Right ventricle myocardium inferior (tissue), 1 donor: Measurements from ENCODE around the gene SRGN. TPM values are rescaled to one million over a fixed set of nuclear protein-coding genes. Genes with fewer than 3 reads are reported as not detected.

ENCODE experiments used
- ATAC-seq: fragments of 200-7000 bp; cut with Tn5 transposase; one replicate; pipeline ENCODE4 v1.9.1; 2020; ENCODE audit warnings: mild to moderate bottlenecking, moderate library complexity
- DNase-seq: peaks from one replicate; pipeline ENCODE4 v3.0.0; 2021; ENCODE audit errors: missing footprints
- intact Hi-C: fragments of 100-400 bp; cut with DNase I; formaldehyde crosslinking; loops from one replicate; pipeline ENCODE4 v1.11.0; 2022
- total RNA-seq: library from RNA; stranded (reverse); fragmentation: NEBNext Ultra II Directional; extraction: Animal tissue kit (Norgen Biotek cat#: 25700); gene quantifications from one replicate; pipeline ENCODE4 v1.2.1, GENCODE V29; 2021
- donor health status: DM: no; HTN: yes; CAD: no; lungs with severe emphysema.

SRGN gene
- total RNA-seq, 1 donor from 2014 or later = 50.2 TPM

- no peak for ATAC-seq
- intact Hi-C loops = loop anchor here (2.0 kb wide), 1 partner anchor 35 kb away; no protein-coding TSS in a partner anchor
- peak; percentile 84 for DNase-seq
These were observed 30.5 kb upstream of the SRGN start for GRCh38 chr10:69057261-69057950.

GRCh38 chr10:69057951-69058297 is 30.0 kb upstream of the SRGN start:
- no peak for ATAC-seq
- intact Hi-C loops = loop anchor here (2.0 kb wide), 1 partner anchor 35 kb away; no protein-coding TSS in a partner anchor
- no peak for DNase-seq

- DNase-seq (no peak), ATAC-seq (no peak)
- intact Hi-C loops = no loop called here
These were observed 27.6 kb upstream of the SRGN start for GRCh38 chr10:69060127-69060798.

DNA sequence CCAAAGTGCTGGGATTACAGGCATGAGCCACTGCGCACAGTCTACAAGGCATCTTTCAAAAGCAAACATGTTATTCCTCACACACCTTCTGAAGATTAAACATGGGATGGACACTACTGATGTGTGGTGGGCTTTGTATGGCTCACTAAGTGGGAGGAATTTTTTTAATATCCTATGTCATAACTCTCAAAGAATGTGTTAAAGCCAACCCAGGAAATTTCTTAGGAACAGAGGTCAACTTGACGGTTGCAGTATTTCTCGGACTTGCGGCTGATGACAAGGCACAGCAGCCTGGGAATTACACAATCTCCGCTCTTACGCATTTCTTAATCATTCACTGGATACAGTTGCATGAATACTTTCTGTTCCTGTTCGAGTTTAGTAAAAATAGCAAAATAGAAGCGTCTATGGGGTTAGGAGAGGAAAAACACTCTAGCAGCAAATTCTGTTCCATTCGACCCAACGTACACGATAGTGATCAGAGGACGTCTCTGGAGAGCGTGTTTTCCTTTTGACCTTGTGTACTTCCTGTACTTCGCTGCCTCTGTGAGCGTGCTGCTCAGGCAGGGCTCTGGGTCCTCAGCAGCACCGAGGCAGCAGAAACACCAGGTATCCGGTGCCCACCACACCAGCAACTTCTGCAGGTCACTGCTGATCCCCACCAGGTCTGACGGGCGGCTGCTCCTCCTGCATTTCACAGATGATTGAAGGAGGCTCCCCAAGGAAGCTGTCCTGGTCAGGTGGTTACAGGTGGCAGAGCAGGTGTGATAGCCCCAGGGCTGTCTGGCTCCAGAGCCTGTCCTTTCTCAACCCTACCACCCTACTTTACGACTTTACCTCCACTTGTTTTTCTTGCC is 26.4 kb upstream of the SRGN start:
- intact Hi-C loops = no loop called here
- ATAC-seq = peak; percentile 90
- DNase-seq = peak; percentile 84

DNA sequence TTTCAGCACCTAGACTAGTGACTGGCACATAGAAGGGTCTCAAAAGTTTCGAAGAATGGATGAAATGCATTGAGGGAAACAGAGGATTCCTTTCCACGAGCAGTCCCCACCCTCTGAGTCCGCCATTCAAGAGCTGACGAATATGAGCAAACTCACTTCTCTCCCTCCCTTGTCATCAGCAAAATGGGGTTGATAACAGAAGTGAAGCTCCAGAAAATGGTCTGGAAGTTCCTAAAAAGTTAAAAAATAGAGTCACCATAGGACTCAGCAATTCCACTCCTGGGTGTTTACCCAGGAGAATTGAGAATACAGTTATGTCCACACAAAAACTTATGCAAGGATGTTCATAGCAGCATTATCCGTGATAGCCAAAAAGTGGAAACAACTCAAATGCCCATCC is 25.0 kb upstream of the SRGN start:
- intact Hi-C loops = no loop called here
- DNase-seq = no peak
- ATAC-seq = no peak

DNA sequence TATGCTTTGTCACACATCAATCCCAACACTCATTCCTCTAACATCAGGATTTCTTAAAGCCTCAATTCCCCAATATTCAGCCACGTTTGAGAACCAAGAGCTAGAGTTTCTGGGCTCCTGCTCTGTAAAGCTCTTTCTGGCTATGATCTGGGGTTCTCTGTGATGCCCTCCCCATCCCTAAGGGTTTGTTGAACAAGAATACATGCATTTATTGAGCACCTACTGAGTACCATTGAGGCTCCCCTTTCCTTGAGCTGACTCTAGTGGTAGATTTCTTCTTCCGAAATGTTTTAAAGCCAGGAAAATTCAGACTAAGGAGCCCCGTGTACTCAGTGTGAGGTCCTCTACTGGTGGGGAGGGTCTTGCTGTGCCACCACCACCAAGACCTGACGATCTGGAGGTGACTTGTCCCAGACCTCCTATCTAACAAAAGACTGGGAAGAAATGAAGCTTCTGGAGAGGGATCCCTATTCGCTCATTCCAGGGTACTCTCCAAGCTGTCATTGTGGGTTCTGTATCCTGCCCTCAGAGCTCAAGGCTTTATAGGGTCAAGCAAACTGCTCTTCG is 23.1 kb upstream of the SRGN start:
- DNase-seq (no peak), ATAC-seq (no peak)
- intact Hi-C loops = no loop called here

DNA sequence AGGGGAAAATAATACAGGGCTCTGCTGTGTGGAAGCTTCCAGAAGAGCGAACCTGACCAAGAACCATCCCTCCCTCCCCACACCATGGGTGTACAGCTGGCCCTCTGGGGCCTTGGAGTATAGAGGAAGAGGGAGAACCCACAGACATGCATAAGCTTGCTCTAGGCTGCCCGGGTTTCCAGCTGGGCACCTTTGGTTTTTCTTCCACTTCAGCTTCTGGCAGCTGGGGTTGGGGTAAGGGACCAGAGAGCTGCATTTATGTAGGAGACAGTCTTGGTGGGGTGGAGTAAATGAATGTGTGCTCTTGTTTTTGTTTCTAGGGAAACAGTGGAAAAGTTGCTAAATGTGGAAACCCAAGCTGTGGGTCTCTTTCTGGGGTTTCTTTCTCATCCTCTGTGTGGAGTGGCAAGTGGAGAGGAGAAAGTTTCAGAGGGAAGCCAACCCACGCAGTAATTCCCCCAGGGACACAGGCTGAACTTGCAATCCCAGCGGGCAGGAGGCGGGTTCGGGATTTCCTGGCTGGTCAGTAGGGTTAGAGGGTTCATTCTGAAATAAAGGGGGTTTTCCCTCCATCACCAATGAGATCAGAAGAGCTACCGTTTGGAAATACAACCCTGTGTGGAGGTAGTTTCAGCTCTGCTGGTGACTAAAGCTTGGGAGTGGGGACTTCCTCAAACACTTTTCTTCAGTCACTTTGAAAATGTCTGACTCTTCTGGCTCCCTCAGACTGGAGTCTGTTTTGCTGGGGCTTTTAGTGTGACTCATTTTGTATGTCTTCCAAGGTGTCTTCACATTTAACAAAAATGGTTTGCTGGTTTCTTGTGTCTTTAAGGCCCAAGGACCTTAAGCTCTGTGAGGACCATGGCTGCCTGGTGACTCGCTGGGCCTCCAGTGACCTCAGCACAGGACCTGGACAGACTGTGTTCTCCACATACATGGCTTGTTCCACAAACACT is 22.2 kb upstream of the SRGN start:
- DNase-seq (no peak), ATAC-seq (peak; percentile 22)
- intact Hi-C loops = no loop called here

DNA sequence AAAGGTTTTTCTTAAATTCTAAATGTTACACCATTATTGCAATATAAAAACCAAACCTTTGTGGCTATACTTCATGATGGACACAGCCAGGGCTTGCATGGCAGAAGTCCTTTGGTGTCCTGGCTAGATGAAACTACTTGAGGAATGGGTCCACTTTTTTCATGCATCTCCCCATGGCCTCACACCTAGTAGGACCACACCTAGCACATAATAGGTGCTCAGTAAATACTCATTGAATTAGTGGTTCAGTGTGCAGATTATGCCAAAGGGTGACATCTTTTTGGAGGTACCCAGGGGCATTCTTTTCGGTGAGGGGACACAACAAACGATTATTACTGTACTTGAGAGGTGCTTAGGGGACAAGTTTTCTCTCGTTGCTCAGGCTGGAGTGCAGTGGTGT is 20.7 kb upstream of the SRGN start:
- intact Hi-C loops = no loop called here
- no peak for ATAC-seq

DNA sequence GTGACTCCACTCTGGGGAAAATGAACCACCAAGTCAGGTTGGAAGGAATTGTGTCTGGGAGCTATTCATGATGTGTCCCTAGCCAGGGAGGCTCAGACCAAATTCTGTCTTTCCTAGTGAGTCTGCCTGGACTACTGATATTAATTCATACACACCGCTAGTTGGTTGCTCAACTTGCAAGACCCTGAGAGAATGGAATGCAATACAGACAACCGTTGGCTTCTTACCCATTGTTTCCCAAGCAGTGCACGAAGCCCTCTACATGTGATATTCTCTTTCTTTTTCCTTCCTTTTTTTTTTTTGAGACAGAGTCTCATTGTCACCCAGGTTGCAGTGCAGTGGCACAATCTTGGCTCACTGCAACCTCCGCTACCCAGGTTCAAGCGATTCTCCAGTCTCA is 19.4 kb upstream of the SRGN start:
- no peak for DNase-seq
- no peak for ATAC-seq
- intact Hi-C loops = no loop called here

More for the DNA sequence above, 20.7 kb upstream of the SRGN start:
- DNase-seq = no peak

DNA sequence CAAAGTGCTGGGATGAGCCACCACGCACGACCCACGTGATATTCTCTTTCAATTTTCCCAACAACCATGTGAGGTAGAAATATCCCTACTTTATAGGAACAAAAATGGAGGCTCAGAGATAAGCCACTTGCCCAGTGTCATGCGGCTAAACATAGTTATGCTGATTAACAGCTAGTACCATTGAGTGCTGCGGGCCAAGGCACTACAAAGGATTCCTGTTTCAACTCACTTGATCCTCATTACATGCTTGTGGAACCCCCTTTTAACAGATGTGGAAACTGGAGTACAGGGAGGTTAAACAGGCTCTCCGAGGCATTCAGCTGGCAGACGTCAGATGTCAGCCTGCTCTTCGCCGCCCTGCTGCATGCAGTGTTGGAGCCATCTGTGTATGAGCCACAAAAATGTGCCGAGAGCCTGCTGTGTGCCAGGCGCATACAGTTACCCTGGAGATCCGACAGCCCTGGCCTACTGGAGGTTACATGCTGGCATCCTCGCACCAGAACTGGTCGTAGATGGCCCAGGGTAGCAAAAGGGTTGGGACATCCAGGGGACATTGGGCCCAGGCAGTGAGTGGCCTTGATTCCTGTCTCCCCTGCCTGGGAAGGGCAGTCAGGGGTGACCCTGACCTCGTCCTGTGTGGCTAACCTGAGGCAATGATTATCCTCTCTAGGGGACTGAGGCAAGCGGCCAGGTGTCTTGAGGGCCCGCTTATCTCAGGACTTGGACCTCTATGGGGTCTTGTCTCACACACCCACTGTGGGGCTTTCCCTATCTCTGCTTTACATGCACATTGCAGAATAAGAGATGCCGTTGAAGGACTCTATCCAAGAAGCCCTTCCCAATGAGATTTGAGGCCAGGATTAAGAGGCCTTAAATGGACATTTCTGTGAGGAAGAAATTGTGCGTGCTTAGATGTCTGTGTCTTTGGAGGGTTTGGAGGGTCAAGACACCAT is 18.5 kb upstream of the SRGN start:
- intact Hi-C loops = no loop called here
- DNase-seq = no peak
- no peak for ATAC-seq

GRCh38 chr10:69070951-69071350 is 17.0 kb upstream of the SRGN start:
- no peak for DNase-seq
- intact Hi-C loops = no loop called here
- no peak for ATAC-seq

DNA sequence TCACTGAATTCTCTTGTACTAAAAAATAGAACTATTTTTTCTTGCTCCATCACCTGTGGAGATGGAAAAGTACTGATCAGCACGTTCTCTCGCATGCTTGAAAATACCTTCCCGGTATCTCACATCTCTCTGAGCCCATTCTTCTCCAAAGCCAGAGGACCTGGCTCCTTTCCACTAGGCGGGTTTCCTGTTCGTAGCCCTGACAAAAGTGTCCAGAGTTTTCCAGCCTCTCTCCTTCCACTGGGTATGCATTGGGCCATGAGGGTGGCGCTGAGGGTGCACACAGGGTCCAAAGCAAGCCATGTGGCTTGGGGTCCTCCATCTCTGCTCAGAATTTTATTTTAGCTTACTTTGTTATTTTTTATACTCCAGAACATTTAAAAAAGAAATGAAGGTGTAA is 16.3 kb upstream of the SRGN start:
- ATAC-seq (no peak), DNase-seq (no peak)
- intact Hi-C loops = no loop called here

DNA sequence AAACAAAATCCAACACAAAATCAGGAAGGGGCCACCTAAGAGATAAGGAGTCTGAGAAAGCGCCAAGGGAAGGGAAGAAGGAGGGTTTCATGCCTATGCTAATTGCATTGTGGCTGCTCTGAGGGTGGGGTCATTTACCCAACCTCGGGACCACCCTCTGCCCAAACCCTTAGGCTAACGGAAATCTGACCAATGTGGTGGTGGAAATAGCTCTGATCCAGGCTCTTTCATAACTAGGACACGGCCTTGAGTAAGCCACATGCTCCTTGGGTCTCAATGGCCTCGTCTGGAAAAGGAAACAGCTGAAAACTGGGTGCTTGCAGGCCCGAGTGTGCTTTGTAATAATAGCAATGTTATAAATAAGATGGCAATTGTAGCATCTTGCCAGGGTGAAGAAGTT is 14.9 kb upstream of the SRGN start:
- intact Hi-C loops = no loop called here
- ATAC-seq (no peak), DNase-seq (no peak)

GRCh38 chr10:69073736-69074364 is 14.1 kb upstream of the SRGN start:
- ATAC-seq (no peak), DNase-seq (no peak)
- intact Hi-C loops = no loop called here

- intact Hi-C loops = no loop called here
- DNase-seq = no peak
- ATAC-seq = no peak
These were observed 13.4 kb upstream of the SRGN start for GRCh38 chr10:69074532-69074931.

- no peak for ATAC-seq
- no peak for DNase-seq
- intact Hi-C loops = no loop called here
These were observed 12.5 kb upstream of the SRGN start for GRCh38 chr10:69075431-69075830.

GRCh38 chr10:69078311-69078710 is 9.6 kb upstream of the SRGN start:
- DNase-seq = no peak
- intact Hi-C loops = no loop called here
- ATAC-seq = no peak
